Coronary artery (tissue), 2 donors: Measurements from ENCODE around the gene SOAT1.

Source experiments
- DNase-seq: peaks from one replicate; pipeline ENCODE4 v3.0.0-alpha.2; 2017; ENCODE audit warnings: low spot score
- H3K27ac ChIP-seq, 2 donors: fragments of 200-600 bp; sonication (generic); one replicate each; pipeline ENCODE4 v1.5.1; 2016 to 2019
- H3K4me3 ChIP-seq: fragments of 200-600 bp; sonication (generic); 2 replicates; pipeline ENCODE4 v1.5.1; 2016; ENCODE audit warnings: mild to moderate bottlenecking, moderate library complexity
- CTCF ChIP-seq: fragments of 200-600 bp; sonication (generic); IDR thresholded peaks from one replicate; pipeline ENCODE4 v1.5.1; 2019; ENCODE audit warnings: antibody characterized with exemption

Gene SOAT1

GRCh38 chr1:179305450-179305849 is 11.9 kb downstream of the SOAT1 start:
- no peak overlapping the region for H3K4me3 ChIP-seq
- DNase-seq: no peak
- H3K27ac ChIP-seq: no peak overlapping the region
- TF ChIP-seq CTCF: no peak

DNA sequence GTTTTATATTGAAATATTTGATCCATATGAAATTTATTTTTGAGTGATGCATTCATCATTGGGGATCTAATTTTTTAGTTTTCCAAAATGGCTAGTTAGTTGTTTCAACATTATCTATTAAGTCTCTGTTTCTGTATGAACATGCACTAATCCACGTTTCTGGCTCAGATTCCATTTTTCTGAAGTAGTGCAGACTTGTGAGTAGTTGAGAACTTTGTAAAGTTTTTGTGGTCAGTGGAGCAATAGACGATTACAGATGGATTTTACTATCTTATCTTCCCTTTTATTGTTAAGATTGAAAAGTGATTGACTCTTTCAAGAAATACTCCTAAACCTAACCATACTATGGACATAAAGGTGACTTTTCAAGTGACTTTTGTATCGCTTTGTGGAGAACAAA is 16.7 kb downstream of the SOAT1 start:
- no peak for DNase-seq
- no peak overlapping the region for H3K4me3 ChIP-seq
- TF ChIP-seq CTCF: no peak
- peak overlapping the region in 1 of 2 donors; percentile 2 for H3K27ac ChIP-seq

- Histone ChIP-seq H3K4me3 (no peak overlapping the region), H3K27ac (peak overlapping the region in 1 of 2 donors; percentile 2)
- DNase-seq: no peak
- TF ChIP-seq CTCF: no peak
Measured at GRCh38 chr1:179310721-179311120, 17.1 kb downstream of the SOAT1 start.

- Histone ChIP-seq H3K27ac (no peak overlapping the region), H3K4me3 (no peak overlapping the region)
- DNase-seq: no peak
- no peak for TF ChIP-seq CTCF
Measured at GRCh38 chr1:179311149-179311700, 17.6 kb downstream of the SOAT1 start.

DNA sequence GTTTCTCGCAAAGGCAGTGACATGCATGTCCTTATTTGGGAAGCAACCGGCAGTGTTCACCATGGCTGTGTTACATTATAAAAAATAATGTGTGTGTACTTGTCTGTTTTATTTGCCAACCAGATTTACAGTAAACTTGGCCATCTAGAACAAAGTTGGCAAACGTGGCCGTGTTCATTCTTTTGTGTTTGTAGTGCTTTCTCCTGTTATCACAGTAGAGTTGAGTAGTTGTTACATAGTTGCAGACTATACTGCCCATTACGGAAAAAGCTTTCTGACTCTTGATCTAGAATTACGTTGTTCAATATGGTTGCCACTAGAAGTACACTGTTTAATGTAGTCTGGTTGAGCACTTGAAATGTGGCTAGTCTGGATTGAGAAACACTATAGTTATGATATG is 19.4 kb downstream of the SOAT1 start:
- Histone ChIP-seq H3K4me3 (no peak overlapping the region), H3K27ac (no peak overlapping the region)
- no peak for TF ChIP-seq CTCF
- DNase-seq: no peak

DNA sequence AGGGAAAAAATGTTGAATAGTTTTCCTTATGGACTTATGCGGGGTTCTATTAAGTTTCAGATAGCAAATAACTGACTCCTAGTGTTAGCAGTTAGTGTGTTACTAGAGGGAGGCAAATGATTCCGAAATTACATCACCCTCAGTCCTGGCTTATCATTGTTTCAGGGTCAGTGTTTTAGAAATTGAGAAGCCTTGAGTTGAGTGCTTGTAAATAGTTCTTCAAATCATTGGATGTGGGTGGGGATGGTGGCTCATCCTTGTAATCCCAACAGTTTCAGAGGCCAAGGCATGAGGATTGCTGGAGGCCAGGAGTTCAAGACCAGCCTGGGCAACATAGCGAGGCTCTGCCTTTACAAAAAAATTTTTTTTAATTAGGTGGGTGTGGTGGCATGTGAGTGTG is 21.3 kb downstream of the SOAT1 start:
- no peak for DNase-seq
- no peak for TF ChIP-seq CTCF
- H3K4me3 ChIP-seq: no peak overlapping the region
- no peak overlapping the region for H3K27ac ChIP-seq

- DNase-seq: no peak
- H3K27ac ChIP-seq: no peak overlapping the region
- H3K4me3 ChIP-seq: no peak overlapping the region
- no peak for TF ChIP-seq CTCF
Measured at GRCh38 chr1:179318491-179318890, 24.9 kb downstream of the SOAT1 start.
